Left ventricle myocardium inferior (tissue), 1 donor: ENCODE measurements around the gene ZNF200. TPM values are rescaled to one million over a fixed set of nuclear protein-coding genes. Genes with fewer than 3 reads are reported as not detected.

Source experiments
- DNase-seq: peaks from one replicate; pipeline ENCODE4 v3.0.0-alpha.2; 2020
- H3K27ac ChIP-seq: fragments of 200-600 bp; replicated peaks from 2 replicates; pipeline ENCODE4 v1.8.0; 2021
- H3K27me3 ChIP-seq: fragments of 200-600 bp; 2 replicates; pipeline ENCODE4 v1.8.0; 2021; ENCODE audit warnings: low read depth
- H3K36me3 ChIP-seq: fragments of 200-600 bp; 2 replicates; pipeline ENCODE4 v1.8.0; 2021
- H3K4me1 ChIP-seq: fragments of 200-600 bp; 2 replicates; pipeline ENCODE4 v1.8.0; 2021
- H3K4me3 ChIP-seq: fragments of 200-600 bp; 2 replicates; pipeline ENCODE4 v1.8.0; 2021; ENCODE audit warnings: mild to moderate bottlenecking, moderate library complexity
- H3K9me3 ChIP-seq: fragments of 200-600 bp; replicated peaks from 2 replicates; pipeline ENCODE4 v1.8.0; 2021
- intact Hi-C: fragments of 100-400 bp; cut with micrococcal nuclease; formaldehyde crosslinking; loops from one replicate; pipeline ENCODE4 v1.11.0; 2022
- long read RNA-seq: library from polyadenylated mRNA; unstranded; transcript quantifications from one replicate; pipeline ENCODE4 v2.0.0, GENCODE V29; 2021
- total RNA-seq: library from RNA; stranded (reverse); fragmentation: NEBNext Ultra II Directional; extraction: Animal tissue kit (Norgen Biotek cat#: 25700); gene quantifications from one replicate; pipeline ENCODE4 v1.2.1, GENCODE V29; 2021
- TF ChIP-seq, protein P1 (sequence below): fragments of 200-600 bp; IDR thresholded peaks from 2 replicates; pipeline ENCODE4 v1.8.0; 2021; ENCODE audit warnings: antibody characterized with exemption, mild to moderate bottlenecking, borderline replicate concordance
- donor health status: DM: no; HTN: yes; CAD: no; lungs with severe emphysema.

Gene ZNF200, protein sequence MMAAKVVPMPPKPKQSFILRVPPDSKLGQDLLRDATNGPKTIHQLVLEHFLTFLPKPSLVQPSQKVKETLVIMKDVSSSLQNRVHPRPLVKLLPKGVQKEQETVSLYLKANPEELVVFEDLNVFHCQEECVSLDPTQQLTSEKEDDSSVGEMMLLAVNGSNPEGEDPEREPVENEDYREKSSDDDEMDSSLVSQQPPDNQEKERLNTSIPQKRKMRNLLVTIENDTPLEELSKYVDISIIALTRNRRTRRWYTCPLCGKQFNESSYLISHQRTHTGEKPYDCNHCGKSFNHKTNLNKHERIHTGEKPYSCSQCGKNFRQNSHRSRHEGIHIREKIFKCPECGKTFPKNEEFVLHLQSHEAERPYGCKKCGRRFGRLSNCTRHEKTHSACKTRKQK
- 5.8 TPM for total RNA-seq
- long read RNA-seq, full-length matches to known transcripts, result 7 of 7 reads
- long read RNA-seq, partial matches to known transcripts, result 0 of 7 reads
- long read RNA-seq, other reads (novel, unspliced or antisense), result 0 of 7 reads

- Histone ChIP-seq H3K27ac (peak within 1 kb of the TSS; percentile 100), H3K4me1 (peaks cover 27% of the 10 kb centered on the region), H3K27me3 (no peaks in the 10 kb centered on the region), H3K9me3 (peaks cover 25% of the 10 kb centered on the region), H3K36me3 (peaks cover 33% of the 10 kb centered on the region), H3K4me3 (peak within 1 kb of the TSS; percentile 96)
- TF ChIP-seq, protein P1, sequence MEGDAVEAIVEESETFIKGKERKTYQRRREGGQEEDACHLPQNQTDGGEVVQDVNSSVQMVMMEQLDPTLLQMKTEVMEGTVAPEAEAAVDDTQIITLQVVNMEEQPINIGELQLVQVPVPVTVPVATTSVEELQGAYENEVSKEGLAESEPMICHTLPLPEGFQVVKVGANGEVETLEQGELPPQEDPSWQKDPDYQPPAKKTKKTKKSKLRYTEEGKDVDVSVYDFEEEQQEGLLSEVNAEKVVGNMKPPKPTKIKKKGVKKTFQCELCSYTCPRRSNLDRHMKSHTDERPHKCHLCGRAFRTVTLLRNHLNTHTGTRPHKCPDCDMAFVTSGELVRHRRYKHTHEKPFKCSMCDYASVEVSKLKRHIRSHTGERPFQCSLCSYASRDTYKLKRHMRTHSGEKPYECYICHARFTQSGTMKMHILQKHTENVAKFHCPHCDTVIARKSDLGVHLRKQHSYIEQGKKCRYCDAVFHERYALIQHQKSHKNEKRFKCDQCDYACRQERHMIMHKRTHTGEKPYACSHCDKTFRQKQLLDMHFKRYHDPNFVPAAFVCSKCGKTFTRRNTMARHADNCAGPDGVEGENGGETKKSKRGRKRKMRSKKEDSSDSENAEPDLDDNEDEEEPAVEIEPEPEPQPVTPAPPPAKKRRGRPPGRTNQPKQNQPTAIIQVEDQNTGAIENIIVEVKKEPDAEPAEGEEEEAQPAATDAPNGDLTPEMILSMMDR, result no peak
- intact Hi-C loops, result no loop called here
- peak; percentile 97 for DNase-seq
Measured at GRCh38 chr16:3234857-3235561, at the start of gene ZNF200. TSS of gene ZNF200 (minus strand) at chr16:3235158. CDS start at chr16:3233755, 1,403 bp downstream.

- H3K4me3 ChIP-seq, result peak overlapping the region; percentile 93
- H3K36me3 ChIP-seq, result peaks cover 40% of the 10 kb centered on the region
- H3K4me1 ChIP-seq, result peaks cover 48% of the 10 kb centered on the region
- peak; percentile 24 for DNase-seq
- TF ChIP-seq, protein P1, result no peak
- H3K27me3 ChIP-seq, result no peaks in the 10 kb centered on the region
- H3K9me3 ChIP-seq, result peaks cover 41% of the 10 kb centered on the region
- H3K27ac ChIP-seq, result peak overlapping the region; percentile 100
- intact Hi-C loops, result no loop called here
Measured at GRCh38 chr16:3283543-3284447, 48.8 kb upstream of the ZNF200 start.

DNA sequence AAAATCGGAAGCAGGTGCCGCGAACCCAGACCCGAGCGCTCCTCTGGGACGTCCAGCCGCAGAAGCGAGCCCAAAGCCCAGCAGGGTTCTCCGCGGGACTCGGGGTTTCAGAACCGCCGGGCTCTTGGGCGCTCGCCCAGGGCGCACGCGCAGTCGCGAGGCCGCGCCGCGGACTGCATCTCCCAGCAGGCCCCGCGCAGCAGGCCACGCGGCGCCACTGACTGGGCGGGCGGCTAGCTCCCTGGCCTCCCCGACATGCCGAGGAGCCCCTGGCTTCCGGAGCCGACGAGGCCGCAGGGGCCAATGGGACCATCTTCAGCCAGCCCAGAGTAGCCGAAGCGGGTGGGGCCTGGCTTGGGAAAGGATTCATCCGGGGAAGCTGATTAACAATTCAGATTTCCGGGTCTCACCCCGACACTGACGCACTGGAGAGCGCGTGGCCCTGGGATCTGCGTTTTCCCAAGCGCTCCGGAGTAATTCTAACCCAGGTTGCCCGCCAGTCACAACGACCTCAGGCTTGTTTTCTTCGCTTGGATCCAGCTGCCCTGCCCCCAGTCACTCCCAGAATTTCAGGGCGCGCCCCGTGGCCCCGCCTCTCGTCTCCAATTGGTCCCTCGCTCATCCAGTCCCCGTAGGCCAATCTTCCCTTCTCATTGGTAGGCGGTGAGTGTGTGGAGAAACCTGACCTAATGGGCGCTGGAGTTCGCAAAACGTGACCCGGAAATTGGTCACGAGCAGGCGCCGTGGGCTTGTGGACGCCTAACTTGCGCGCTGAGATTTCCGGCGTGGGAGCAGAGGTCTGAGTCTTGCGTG, 48.0 kb upstream of the ZNF200 start, which contains the start of gene ZNF263:
ZNF263 (plus strand) TSS at position 762 of the 813 bp plus-strand sequence. CDS start 328 bp downstream, outside the sequence.
- Histone ChIP-seq H3K27me3 (no peaks in the 10 kb centered on the region), H3K36me3 (peaks cover 32% of the 10 kb centered on the region), H3K4me3 (peak within 1 kb of the TSS; percentile 93), H3K27ac (peak within 1 kb of the TSS; percentile 100), H3K4me1 (peaks cover 48% of the 10 kb centered on the region), H3K9me3 (peaks cover 32% of the 10 kb centered on the region)
- intact Hi-C loops, result no loop called here
- DNase-seq, result peak; percentile 96
- TF ChIP-seq, protein P1, result no peak

GRCh38 chr16:3282103-3282729, 47.3 kb upstream of the ZNF200 start:
- peaks cover 24% of the 10 kb centered on the region for H3K36me3 ChIP-seq
- peaks cover 48% of the 10 kb centered on the region for H3K4me1 ChIP-seq
- DNase-seq, result no peak
- intact Hi-C loops, result no loop called here
- H3K27me3 ChIP-seq, result no peaks in the 10 kb centered on the region
- H3K27ac ChIP-seq, result peak overlapping the region; percentile 100
- H3K9me3 ChIP-seq, result peaks cover 25% of the 10 kb centered on the region
- TF ChIP-seq, protein P1, result no peak
- H3K4me3 ChIP-seq, result peak overlapping the region; percentile 93
